ENCODE results near the gene HES1.

HES1 gene

GRCh38 chr3:194137008-194137505 lies 1.1 kb downstream of the HES1 start:
- no peak for TF ChIP-seq CTCF (conservative IDR thresholded peaks at IDR 0.05; ENCODE audit: control insufficient read depth, insufficient read depth, low read depth, low read length)
- DNase-seq (ENCODE audit: low read depth), result peak; percentile 81
- H3K4me3 ChIP-seq (ENCODE audit: control insufficient read depth, low read depth, low read length), result peak overlapping the region; percentile 57

GRCh38 chr3:194137506-194138474 lies 1.8 kb downstream of the HES1 start:
- peak; percentile 59 for DNase-seq (ENCODE audit: low read depth)
- peak overlapping the region; percentile 57 for H3K4me3 ChIP-seq (ENCODE audit: control insufficient read depth, low read depth, low read length)
- peak; percentile 18 for TF ChIP-seq CTCF (conservative IDR thresholded peaks at IDR 0.05; ENCODE audit: control insufficient read depth, insufficient read depth, low read depth, low read length)

DNA sequence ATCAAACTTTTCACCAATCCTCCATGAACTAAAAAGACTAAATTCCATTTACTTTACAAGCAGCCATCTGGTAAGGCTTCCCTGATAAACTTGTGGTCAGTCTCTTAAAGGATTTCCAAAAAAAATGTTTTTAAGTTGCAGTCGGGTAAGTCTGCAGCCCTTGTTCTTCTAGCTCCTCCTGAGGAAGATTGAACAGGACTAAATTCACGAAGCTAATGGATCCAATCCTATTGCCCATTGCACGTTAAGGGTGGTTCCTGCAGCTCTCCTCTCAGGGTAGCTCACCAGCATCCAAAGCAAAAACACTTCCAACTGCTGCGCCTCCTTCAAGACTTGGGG lies 2.8 kb downstream of the HES1 start:
- H3K4me3 ChIP-seq (ENCODE audit: control insufficient read depth, low read depth, low read length), result no peak overlapping the region
- DNase-seq (ENCODE audit: low read depth), result no peak
- TF ChIP-seq CTCF (conservative IDR thresholded peaks at IDR 0.05; ENCODE audit: control insufficient read depth, insufficient read depth, low read depth, low read length), result no peak

- peak; percentile 92 for DNase-seq (ENCODE audit: low read depth)
- no peak overlapping the region for H3K4me3 ChIP-seq (ENCODE audit: control insufficient read depth, low read depth, low read length)
- no peak for TF ChIP-seq CTCF (conservative IDR thresholded peaks at IDR 0.05; ENCODE audit: control insufficient read depth, insufficient read depth, low read depth, low read length)
These were observed 3.3 kb downstream of the HES1 start for GRCh38 chr3:194139071-194139813.

GRCh38 chr3:194139814-194140391 lies 4.0 kb downstream of the HES1 start:
- H3K4me3 ChIP-seq (ENCODE audit: control insufficient read depth, low read depth, low read length), result no peak overlapping the region
- no peak for TF ChIP-seq CTCF (conservative IDR thresholded peaks at IDR 0.05; ENCODE audit: control insufficient read depth, insufficient read depth, low read depth, low read length)
- peak; percentile 31 for DNase-seq (ENCODE audit: low read depth)

Data from fibroblast of mammary gland (primary cell).